H1 (cell line): ENCODE results near the gene KNOP1. TPM values are rescaled to one million over a fixed set of nuclear protein-coding genes. Genes with fewer than 3 reads are reported as not detected.

ENCODE experiments used
- CTCF ChIA-PET: fragments of 300-600 bp; sonication (Branson Sonifier 250); formaldehyde crosslinking; loops from one replicate; lab custom pipeline; 2021; ENCODE audit not compliant: partially characterized antibody; lab: Charles Lee
- POLR2A ChIA-PET: fragments of 300-600 bp; sonication (Branson Sonifier 250); formaldehyde crosslinking; loops from one replicate; lab custom pipeline; 2021; ENCODE audit warnings: inconsistent platforms; ENCODE audit not compliant: partially characterized antibody; lab: Charles Lee
- DNase-seq, 2 experiments: peaks; one replicate each; pipeline versions ENCODE4 v3.0.0 to v3.0.0-alpha.2; 2010 to 2022; ENCODE audit warnings: low spot score in 2 of 2, low read depth in 1 of 2, mixed read lengths in 1 of 2
- FAIRE-seq: peaks from 2 replicates; lab custom pipeline; 2011; peaks lifted over from hg19 to GRCh38; lab: Jason Lieb, UNC
- H2AFZ ChIP-seq: 2 replicates; pipeline ENCODE4 v1.8.1; 2012; ENCODE audit warnings: low read length, inconsistent platforms
- H2AK5ac ChIP-seq: 2 replicates; pipeline ENCODE4 v1.6.1; 2013; ENCODE audit warnings: low read depth, low read length
- H2BK120ac ChIP-seq: replicated peaks from 2 replicates; pipeline ENCODE3; 2013; ENCODE audit warnings: low read depth, low read length, inconsistent platforms
- H2BK12ac ChIP-seq: 2 replicates; pipeline ENCODE4 v1.6.1; 2013; ENCODE audit warnings: low read depth, low read length
- H2BK15ac ChIP-seq: 2 replicates; pipeline ENCODE4 v1.6.1; 2013; ENCODE audit warnings: low read length
- H2BK20ac ChIP-seq: 2 replicates; pipeline ENCODE4 v1.6.1; 2013; ENCODE audit warnings: low read length
- H2BK5ac ChIP-seq: 2 replicates; pipeline ENCODE4 v1.6.1; 2013; ENCODE audit warnings: low read depth, low read length
- H3K14ac ChIP-seq: 2 replicates; pipeline ENCODE4 v1.6.1; 2013; ENCODE audit warnings: inconsistent platforms; ENCODE audit not compliant: insufficient read length
- H3K18ac ChIP-seq: 2 replicates; pipeline ENCODE4 v1.6.1; 2013; ENCODE audit warnings: low read length; ENCODE audit errors: extremely low read depth
- H3K23ac ChIP-seq: 2 replicates; pipeline ENCODE4 v1.6.1; 2013; ENCODE audit warnings: inconsistent platforms; ENCODE audit not compliant: insufficient read length
- H3K23me2 ChIP-seq: 2 replicates; pipeline ENCODE4 v1.6.1; 2013; ENCODE audit warnings: low read depth, low read length
- H3K27ac ChIP-seq: 2 replicates; pipeline ENCODE4 v1.6.1; 2011; ENCODE audit warnings: low read depth, low read length, inconsistent platforms
- H3K27me3 ChIP-seq, 4 experiments: replicated peaks in 1 of 4; 1 replicate in 1 of 4; 2 replicates in 3 of 4; pipeline versions ENCODE4 v1.6.1 to v1.8.1; 2011 to 2013; ENCODE audit warnings: low read length in 3 of 4, mild to moderate bottlenecking in 3 of 4, inconsistent platforms in 2 of 4, mixed read lengths in 2 of 4, moderate library complexity in 1 of 4; ENCODE audit not compliant: control insufficient read depth in 3 of 4, insufficient read depth in 3 of 4; ENCODE audit errors: extremely low read depth in 1 of 4
- H3K36me3 ChIP-seq, 4 experiments: 2 replicates each; pipeline versions ENCODE4 v1.6.1 to v1.8.1; 2011 to 2013; ENCODE audit warnings: mild to moderate bottlenecking in 4 of 4, low read length in 3 of 4, moderate library complexity in 2 of 4, control low read depth in 1 of 4, inconsistent platforms in 1 of 4; ENCODE audit not compliant: insufficient read depth in 4 of 4, control insufficient read depth in 2 of 4
- H3K4ac ChIP-seq: replicated peaks from 2 replicates; pipeline ENCODE3; 2013; ENCODE audit warnings: low read length, low read depth, mixed read lengths, inconsistent platforms; ENCODE audit not compliant: insufficient read length
- H3K4me1 ChIP-seq, 4 experiments: replicated peaks in 1 of 4; 1 replicate in 1 of 4; 2 replicates in 3 of 4; pipeline versions ENCODE4 v1.6.1 to v1.8.1; 2011 to 2013; ENCODE audit warnings: low read length in 3 of 4, inconsistent platforms in 2 of 4, mixed read lengths in 1 of 4; ENCODE audit not compliant: insufficient read depth in 4 of 4, control insufficient read depth in 3 of 4
- H3K4me2 ChIP-seq, 2 experiments: 2 replicates each; pipeline versions ENCODE4 v1.6.1 to v1.8.1; 2011 to 2013; ENCODE audit warnings: low read depth in 2 of 2, low read length in 2 of 2, control low read depth in 1 of 2, inconsistent platforms in 1 of 2, mild to moderate bottlenecking in 1 of 2; ENCODE audit not compliant: insufficient read depth in 1 of 2
- H3K4me3 ChIP-seq, 4 experiments: fragments of 200-600, 300-600 bp in 1 of 4; sonication (generic), shearing (Covaris generic), sonication (Bioruptor Twin) in 1 of 4; 2 replicates each; pipeline versions ENCODE4 v1.5.1 to v1.8.1; 2011 to 2016; ENCODE audit warnings: low read length in 4 of 4, low read depth in 3 of 4, control low read depth in 2 of 4, inconsistent platforms in 2 of 4, mild to moderate bottlenecking in 2 of 4, mixed read lengths in 1 of 4, moderate library complexity in 1 of 4; ENCODE audit not compliant: insufficient read depth in 2 of 4; ENCODE audit errors: extremely low read depth in 1 of 4
- H3K56ac ChIP-seq: replicated peaks from 2 replicates; pipeline ENCODE3; 2013; ENCODE audit warnings: low read depth, mild to moderate bottlenecking, mixed read lengths, low read length, inconsistent platforms; ENCODE audit not compliant: insufficient read length
- H3K79me1 ChIP-seq: 2 replicates; pipeline ENCODE4 v1.6.1; 2013; ENCODE audit warnings: low read depth, low read length, control low read depth
- H3K79me2 ChIP-seq, 2 experiments: 2 replicates each; pipeline versions ENCODE4 v1.6.1 to v1.8.1; 2012 to 2013; ENCODE audit warnings: low read length in 2 of 2, mild to moderate bottlenecking in 2 of 2, inconsistent platforms in 1 of 2; ENCODE audit not compliant: insufficient read depth in 2 of 2, control insufficient read depth in 1 of 2
- H3K9ac ChIP-seq, 4 experiments: replicated peaks in 1 of 4; 1 replicate in 1 of 4; 2 replicates in 3 of 4; pipeline versions ENCODE4 v1.6.1 to v1.8.1; 2011 to 2013; ENCODE audit warnings: low read depth in 3 of 4, low read length in 3 of 4, control low read depth in 2 of 4, mild to moderate bottlenecking in 2 of 4, moderate library complexity in 2 of 4, inconsistent platforms in 1 of 4; ENCODE audit errors: extremely low read depth in 1 of 4
- H3K9me3 ChIP-seq, 2 experiments: 2 replicates each; pipeline versions ENCODE4 v1.6.1 to v1.8.1; 2012 to 2013; ENCODE audit warnings: mild to moderate bottlenecking in 2 of 2, moderate library complexity in 2 of 2, control low read depth in 1 of 2, inconsistent platforms in 1 of 2, low read depth in 1 of 2, low read length in 1 of 2, mixed read lengths in 1 of 2; ENCODE audit not compliant: insufficient read depth in 2 of 2
- H4K20me1 ChIP-seq, 2 experiments: replicated peaks in 1 of 2; 2 replicates each; pipeline versions ENCODE3 to v1.8.1; 2011 to 2013; ENCODE audit warnings: inconsistent platforms in 2 of 2, low read length in 2 of 2, mild to moderate bottlenecking in 1 of 2; ENCODE audit not compliant: insufficient read depth in 2 of 2, control insufficient read depth in 1 of 2
- H4K5ac ChIP-seq: 2 replicates; pipeline ENCODE4 v1.6.1; 2013; ENCODE audit warnings: low read length, low read depth, mixed read lengths, inconsistent platforms; ENCODE audit not compliant: insufficient read length
- H4K8ac ChIP-seq: 2 replicates; pipeline ENCODE4 v1.8.0; 2013; ENCODE audit warnings: mild to moderate bottlenecking, moderate library complexity, low read length, inconsistent platforms; ENCODE audit not compliant: insufficient read depth; ENCODE audit errors: extremely low read depth
- H4K91ac ChIP-seq: replicated peaks from 2 replicates; pipeline ENCODE3; 2013; ENCODE audit warnings: low read length, mixed read lengths, inconsistent platforms; ENCODE audit not compliant: insufficient read length
- CBX8 ChIP-seq: fragments of 300-800, 300-1000 bp; sonication (generic); IDR thresholded peaks from 2 replicates; pipeline ENCODE4 v1.7.1; 2016; ENCODE audit warnings: low read depth, low read length, borderline replicate concordance
- EP300 ChIP-seq, 2 experiments: IDR thresholded peaks; 1 replicate in 1 of 2; 2 replicates in 1 of 2; pipeline ENCODE4 v1.6.1; 2011 to 2012; ENCODE audit warnings: low read depth in 2 of 2, low read length in 2 of 2, mild to moderate bottlenecking in 2 of 2, borderline replicate concordance in 1 of 2, inconsistent platforms in 1 of 2, moderate library complexity in 1 of 2
- SP2 ChIP-seq: IDR thresholded peaks from 2 replicates; pipeline ENCODE4 v1.6.1; 2012; ENCODE audit warnings: mild to moderate bottlenecking, low read length, inconsistent platforms
- SRF ChIP-seq: IDR thresholded peaks from 2 replicates; pipeline ENCODE4 v1.6.1; 2011; ENCODE audit warnings: mild to moderate bottlenecking, low read depth, low read length, moderate library complexity
- YY1 ChIP-seq: IDR thresholded peaks from 2 replicates; pipeline ENCODE4 v1.6.1; 2011; ENCODE audit warnings: low read depth, mild to moderate bottlenecking, low read length
- WGBS, 2 experiments: shearing (Covaris generic) in 1 of 2; methylation state at CpG; one replicate each; pipeline versions ENCODE4 v1.1.6 to v1.1.7; 2013 to 2015; ENCODE audit warnings: low lambda C conversion rate in 2 of 2, mixed read lengths in 2 of 2, inconsistent platforms in 1 of 2, low coverage in 1 of 2, missing lambda C conversion rate in 1 of 2; ENCODE audit not compliant: insufficient replicate concordance in 2 of 2, insufficient coverage in 1 of 2, insufficient read length in 1 of 2; ENCODE audit errors: extremely low coverage in 1 of 2, missing lambda C conversion rate in 1 of 2; 5-methylcytosine and 5-hydroxymethylcytosine counted together
- polyA plus RNA-seq, 7 experiments: library from polyadenylated mRNA; depleted of rRNA in 3 of 7; stranded (reverse) in 5 of 7; unstranded in 2 of 7; fragments of >200 nt in 5 of 7; fragments of 200-250 nt in 2 of 7; gene quantifications; 1 replicate in 5 of 7; 2 replicates in 1 of 7; 4 replicates in 1 of 7; pipeline versions ENCODE4 v1.2.1 to v1.2.3, GENCODE V29; 2011 to 2013; ENCODE audit warnings: missing spikeins in 2 of 7, mixed read lengths in 2 of 7
- total RNA-seq: library from RNA; stranded (reverse); fragmentation: NEBNext Ultra II Directional; extraction: Animal tissue kit (Norgen Biotek cat#: 25700); gene quantifications from 2 replicates; pipeline ENCODE4 v1.2.1, GENCODE V29; 2021

Gene KNOP1
- total and polyA plus RNA-seq, 2 of the 8 experiments (the other 6 are each of a cell fraction or from before 2014, with no cell fraction given): 21.6 to 87.9 TPM

GRCh38 chr16:19681637-19682036 lies 36.4 kb downstream of the KNOP1 start:
- Histone ChIP-seq H2BK12ac (no peak overlapping the region), H3K4me3 (no peak overlapping the region), H3K4ac (no peak overlapping the region), H4K20me1 (no peaks in the 10 kb centered on the region), H3K9me3 (peaks cover 0 to 8% of the 10 kb centered on the region in 2 experiments; a peak in 2 of 4 replicates), H2AK5ac (no peak overlapping the region), H4K91ac (no peak overlapping the region), H2BK120ac (no peak overlapping the region), H3K23ac (no peak overlapping the region), H3K14ac (no peak overlapping the region), H3K27me3 (no peaks in the 10 kb centered on the region), H4K8ac (no peak overlapping the region), H4K5ac (no peak overlapping the region), H3K56ac (no peak overlapping the region), H3K4me2 (no peak overlapping the region), H3K79me2 (no peaks in the 10 kb centered on the region), H3K79me1 (no peaks in the 10 kb centered on the region), H2BK15ac (no peak overlapping the region), H3K4me1 (no peaks in the 10 kb centered on the region), H3K36me3 (peaks cover 4 to 27% (median 16%) of the 10 kb centered on the region in 4 experiments), H3K27ac (no peak overlapping the region), H3K9ac (no peak overlapping the region), H3K18ac (no peak overlapping the region), H2AFZ (no peak overlapping the region), H3K23me2 (no peaks in the 10 kb centered on the region), H2BK20ac (no peak overlapping the region), H2BK5ac (no peak overlapping the region)
- no peak for DNase-seq
- ChIA-PET CTCF (interaction anchor here (1.0 to 1.6 kb wide), 15 partner anchors 8 to 323 kb away, joined by 3 to 5 read pairs (median 4); no protein-coding TSS in a partner anchor), POLR2A (interaction anchor here (0.7 to 3.4 kb wide), 8 partner anchors 10 to 205 kb away, joined by 3 to 12 read pairs (median 4); no protein-coding TSS in a partner anchor)
- WGBS, 2 experiments: 92% methylated on average over 12 of the region's 12 CpGs; no CpG with 5 or more reads in 1 of the 2 experiments
- FAIRE-seq: no peak
- TF ChIP-seq EP300 (IDR thresholded peaks at IDR 0.05; ENCODE audit: borderline replicate concordance in 1 of 2, low read depth in 2 of 2, low read length in 2 of 2) (no peak), YY1 (no peak), CBX8 (no peak), SRF (no peak), SP2 (no peak)
